B cell (primary cell): ENCODE measurements around the gene GGCT.

Experiments used
- EZH2 ChIP-seq: IDR thresholded peaks from 2 replicates; pipeline ENCODE4 v1.6.1; 2012; ENCODE audit warnings: borderline replicate concordance, low read depth, mild to moderate bottlenecking, moderate library complexity, low read length; ENCODE audit not compliant: insufficient read depth, poor library complexity, severe bottlenecking
- TF ChIP-seq, protein P1 (sequence below): fragments of 200-600 bp; IDR thresholded peaks from one replicate; pipeline ENCODE4 v1.8.0; 2022; ENCODE audit warnings: antibody characterized with exemption, mild to moderate bottlenecking

DNA sequence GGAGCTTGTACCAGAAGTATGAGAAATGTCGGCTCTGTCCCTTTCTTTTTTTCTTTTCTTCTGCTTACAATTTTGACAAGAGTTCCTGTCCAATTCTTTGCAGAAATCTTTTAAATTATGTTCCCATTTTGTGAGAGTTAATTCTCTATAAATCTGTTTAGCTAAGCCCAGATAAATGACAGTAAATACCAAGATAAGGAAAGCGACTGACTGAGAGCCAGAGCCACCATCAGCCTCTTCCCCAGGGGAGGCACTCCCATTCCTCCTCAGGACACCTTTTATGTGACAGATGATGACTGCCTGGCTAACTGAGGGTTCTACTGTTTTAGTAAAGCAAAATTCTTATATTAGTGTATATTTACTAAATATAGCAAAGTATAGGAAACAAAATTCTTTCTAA lies 6.9 kb upstream of the GGCT start:
- TF ChIP-seq, protein P1, sequence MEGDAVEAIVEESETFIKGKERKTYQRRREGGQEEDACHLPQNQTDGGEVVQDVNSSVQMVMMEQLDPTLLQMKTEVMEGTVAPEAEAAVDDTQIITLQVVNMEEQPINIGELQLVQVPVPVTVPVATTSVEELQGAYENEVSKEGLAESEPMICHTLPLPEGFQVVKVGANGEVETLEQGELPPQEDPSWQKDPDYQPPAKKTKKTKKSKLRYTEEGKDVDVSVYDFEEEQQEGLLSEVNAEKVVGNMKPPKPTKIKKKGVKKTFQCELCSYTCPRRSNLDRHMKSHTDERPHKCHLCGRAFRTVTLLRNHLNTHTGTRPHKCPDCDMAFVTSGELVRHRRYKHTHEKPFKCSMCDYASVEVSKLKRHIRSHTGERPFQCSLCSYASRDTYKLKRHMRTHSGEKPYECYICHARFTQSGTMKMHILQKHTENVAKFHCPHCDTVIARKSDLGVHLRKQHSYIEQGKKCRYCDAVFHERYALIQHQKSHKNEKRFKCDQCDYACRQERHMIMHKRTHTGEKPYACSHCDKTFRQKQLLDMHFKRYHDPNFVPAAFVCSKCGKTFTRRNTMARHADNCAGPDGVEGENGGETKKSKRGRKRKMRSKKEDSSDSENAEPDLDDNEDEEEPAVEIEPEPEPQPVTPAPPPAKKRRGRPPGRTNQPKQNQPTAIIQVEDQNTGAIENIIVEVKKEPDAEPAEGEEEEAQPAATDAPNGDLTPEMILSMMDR: no peak
- TF ChIP-seq EZH2: no peak
